Endothelial cell of umbilical vein (primary cell): Measurements from ENCODE around the gene ZNF438.

Experiments used
- EZH2 ChIP-seq: IDR thresholded peaks from 2 replicates; pipeline ENCODE4 v1.6.1; 2012; ENCODE audit warnings: borderline replicate concordance, low read depth, mild to moderate bottlenecking, moderate library complexity, low read length, inconsistent platforms; ENCODE audit not compliant: severe bottlenecking
- FOS ChIP-seq: IDR thresholded peaks from 2 replicates; pipeline ENCODE4 v1.6.1; 2011; ENCODE audit warnings: mild to moderate bottlenecking, low read length, moderate library complexity, borderline replicate concordance; ENCODE audit not compliant: insufficient read depth
- JUN ChIP-seq: IDR thresholded peaks from 2 replicates; pipeline ENCODE4 v1.6.1; 2011; ENCODE audit warnings: borderline replicate concordance, low read depth; ENCODE audit not compliant: insufficient read length, insufficient read depth
- MYC ChIP-seq: IDR thresholded peaks from one replicate; pipeline ENCODE4 v1.6.1; 2011; ENCODE audit warnings: mild to moderate bottlenecking, low read depth, low read length
- POLR2A ChIP-seq: IDR thresholded peaks from 2 replicates; pipeline ENCODE4 v1.6.1; 2012; ENCODE audit warnings: low read depth, mild to moderate bottlenecking, control low read depth, low read length
- POLR2AphosphoS5 ChIP-seq: IDR thresholded peaks from 2 replicates; pipeline ENCODE4 v1.6.1; 2012; ENCODE audit warnings: low read depth, mild to moderate bottlenecking, control low read depth, low read length, moderate library complexity; ENCODE audit not compliant: insufficient read depth
- TF ChIP-seq, protein P1 (sequence below), 2 donors: IDR thresholded peaks; 1 replicate in 1 of 2; 2 replicates in 1 of 2; pipeline ENCODE4 v1.5.1; 2011; ENCODE audit warnings: low read length in 2 of 2, mild to moderate bottlenecking in 2 of 2, moderate library complexity in 2 of 2, control low read depth in 1 of 2, inconsistent platforms in 1 of 2, low read depth in 1 of 2; ENCODE audit not compliant: insufficient read depth in 1 of 2; ENCODE audit errors: extremely low read depth in 1 of 2

DNA sequence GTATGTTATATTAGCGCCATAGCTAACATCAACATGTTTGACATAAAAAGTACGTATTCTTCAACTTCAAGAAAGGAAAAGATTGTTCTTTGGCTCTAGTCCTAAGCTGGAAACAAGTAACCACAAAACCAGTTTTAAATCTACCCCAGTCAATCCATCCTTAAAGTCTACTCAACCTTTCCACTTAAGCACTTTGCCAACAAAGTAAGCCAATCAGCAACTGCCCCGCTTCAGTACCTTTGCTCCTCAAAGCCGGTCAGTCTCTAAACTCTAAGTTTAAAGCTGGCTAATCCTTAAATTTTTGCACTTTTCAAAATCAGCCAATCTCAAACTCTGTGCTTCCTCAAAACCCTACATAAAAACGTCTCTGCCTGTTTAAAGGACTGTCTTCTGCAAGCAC lies 8.1 kb downstream of the ZNF438 start:
- TF ChIP-seq, protein P1, sequence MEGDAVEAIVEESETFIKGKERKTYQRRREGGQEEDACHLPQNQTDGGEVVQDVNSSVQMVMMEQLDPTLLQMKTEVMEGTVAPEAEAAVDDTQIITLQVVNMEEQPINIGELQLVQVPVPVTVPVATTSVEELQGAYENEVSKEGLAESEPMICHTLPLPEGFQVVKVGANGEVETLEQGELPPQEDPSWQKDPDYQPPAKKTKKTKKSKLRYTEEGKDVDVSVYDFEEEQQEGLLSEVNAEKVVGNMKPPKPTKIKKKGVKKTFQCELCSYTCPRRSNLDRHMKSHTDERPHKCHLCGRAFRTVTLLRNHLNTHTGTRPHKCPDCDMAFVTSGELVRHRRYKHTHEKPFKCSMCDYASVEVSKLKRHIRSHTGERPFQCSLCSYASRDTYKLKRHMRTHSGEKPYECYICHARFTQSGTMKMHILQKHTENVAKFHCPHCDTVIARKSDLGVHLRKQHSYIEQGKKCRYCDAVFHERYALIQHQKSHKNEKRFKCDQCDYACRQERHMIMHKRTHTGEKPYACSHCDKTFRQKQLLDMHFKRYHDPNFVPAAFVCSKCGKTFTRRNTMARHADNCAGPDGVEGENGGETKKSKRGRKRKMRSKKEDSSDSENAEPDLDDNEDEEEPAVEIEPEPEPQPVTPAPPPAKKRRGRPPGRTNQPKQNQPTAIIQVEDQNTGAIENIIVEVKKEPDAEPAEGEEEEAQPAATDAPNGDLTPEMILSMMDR (IDR thresholded peaks at IDR 0.05; ENCODE audit: extremely low read depth in 1 of 2, insufficient read depth in 1 of 2, low read depth in 1 of 2, low read length in 2 of 2) = no peak
- TF ChIP-seq POLR2A (no peak), POLR2AphosphoS5 (no peak), EZH2 (no peak), MYC (no peak), FOS (no peak), JUN (no peak)
